Thoracic aorta (tissue), 2 donors: ENCODE measurements around the gene CORIN. TPM values are rescaled to one million over a fixed set of nuclear protein-coding genes. Genes with fewer than 3 reads are reported as not detected.
A peak's percentile ranks its signal among the peaks of the same experiment; 100 is the strongest.

Experiments used
- ATAC-seq: fragments of 150-250 bp; one replicate; pipeline ENCODE4 v1.8.0; 2017; ENCODE audit warnings: low read depth; ENCODE audit not compliant: insufficient number of reproducible peaks, low FRiP score
- DNase-seq: peaks from one replicate; pipeline ENCODE4 v3.0.0-alpha.2; 2020; ENCODE audit warnings: low spot score
- H3K27ac ChIP-seq, 2 donors: fragments of 200-600 bp; sonication (generic); 1 replicate in 1 of 2; 2 replicates in 1 of 2; pipeline ENCODE4 v1.5.1; 2016; ENCODE audit warnings: mild to moderate bottlenecking in 2 of 2, moderate library complexity in 2 of 2
- H3K27me3 ChIP-seq: fragments of 200-600 bp; sonication (generic); replicated peaks from 2 replicates; pipeline ENCODE4 v1.6.0; 2016; ENCODE audit warnings: mild to moderate bottlenecking; ENCODE audit not compliant: insufficient read depth
- H3K36me3 ChIP-seq: fragments of 200-600 bp; sonication (generic); one replicate; pipeline ENCODE4 v1.5.1; 2016
- H3K4me1 ChIP-seq, 2 donors: fragments of 200-600 bp; sonication (generic); 1 replicate in 1 of 2; 2 replicates in 1 of 2; pipeline versions ENCODE4 v1.5.1 to v1.6.0; 2016; ENCODE audit warnings: low read depth in 2 of 2, mild to moderate bottlenecking in 1 of 2; ENCODE audit not compliant: control insufficient read depth in 1 of 2
- H3K4me3 ChIP-seq: fragments of 200-600 bp; sonication (generic); 2 replicates; pipeline ENCODE4 v1.5.1; 2016; ENCODE audit warnings: mild to moderate bottlenecking
- H3K9me3 ChIP-seq: fragments of 200-600 bp; sonication (generic); 2 replicates; pipeline ENCODE4 v1.5.1; 2016
- CTCF ChIP-seq: fragments of 200-600 bp; sonication (generic); IDR thresholded peaks from one replicate; pipeline ENCODE4 v1.5.1; 2019; ENCODE audit warnings: antibody characterized with exemption
- total RNA-seq, 2 donors: library from RNA; depleted of rRNA; stranded (reverse); fragments of >200 nt; gene quantifications; one replicate each; pipeline versions ENCODE4 v1.1.0 to v1.2.3, GENCODE V29; 2016

The CORIN gene
- total RNA-seq, 2 donors from 2014 or later: 0.63 to 1.9 TPM

GRCh38 chr4:47837094-47837907 lies 566 bp downstream of the CORIN start:
- DNase-seq (no peak), ATAC-seq (no peak)
- TF ChIP-seq CTCF: no peak
- no peak overlapping the region for H3K27ac ChIP-seq
- H3K4me1 ChIP-seq: peaks cover 12 to 21% of the 10 kb centered on the region in 2 donors
- H3K27me3 ChIP-seq: no peaks in the 10 kb centered on the region
- no peaks in the 10 kb centered on the region for H3K36me3 ChIP-seq
- peak overlapping the region; percentile 71 for H3K4me3 ChIP-seq
- H3K9me3 ChIP-seq: no peaks in the 10 kb centered on the region

DNA sequence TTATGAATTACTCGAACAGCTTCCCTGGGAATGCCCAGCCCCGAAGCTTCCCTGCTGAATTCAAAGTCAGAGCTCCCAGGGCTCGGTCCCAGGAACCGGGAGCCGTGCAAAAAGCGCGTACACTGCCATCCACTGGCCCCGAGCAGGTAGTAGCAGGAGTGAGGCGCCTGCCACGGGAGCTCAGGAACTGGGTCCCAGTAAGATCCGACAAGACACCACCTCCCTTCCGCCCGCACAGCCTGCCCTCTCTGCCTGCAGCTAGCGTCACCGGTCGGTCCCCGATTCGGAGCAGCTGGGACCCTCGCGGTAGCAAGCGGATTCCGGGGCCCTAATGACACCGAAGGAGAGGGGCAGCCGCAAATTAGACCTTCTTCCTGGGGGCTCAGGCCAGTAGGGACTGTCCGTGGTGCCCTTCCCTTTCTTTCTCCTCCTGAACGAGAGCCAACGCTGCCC lies 1.2 kb downstream of the CORIN start:
- H3K4me1 ChIP-seq: peaks cover 12 to 21% of the 10 kb centered on the region in 2 donors
- ATAC-seq (peak; percentile 63), DNase-seq (peak; percentile 20)
- no peaks in the 10 kb centered on the region for H3K36me3 ChIP-seq
- TF ChIP-seq CTCF: peak; percentile 57
- H3K9me3 ChIP-seq: no peaks in the 10 kb centered on the region
- H3K27ac ChIP-seq: no peak overlapping the region
- peak overlapping the region; percentile 71 for H3K4me3 ChIP-seq
- H3K27me3 ChIP-seq: no peaks in the 10 kb centered on the region

DNA sequence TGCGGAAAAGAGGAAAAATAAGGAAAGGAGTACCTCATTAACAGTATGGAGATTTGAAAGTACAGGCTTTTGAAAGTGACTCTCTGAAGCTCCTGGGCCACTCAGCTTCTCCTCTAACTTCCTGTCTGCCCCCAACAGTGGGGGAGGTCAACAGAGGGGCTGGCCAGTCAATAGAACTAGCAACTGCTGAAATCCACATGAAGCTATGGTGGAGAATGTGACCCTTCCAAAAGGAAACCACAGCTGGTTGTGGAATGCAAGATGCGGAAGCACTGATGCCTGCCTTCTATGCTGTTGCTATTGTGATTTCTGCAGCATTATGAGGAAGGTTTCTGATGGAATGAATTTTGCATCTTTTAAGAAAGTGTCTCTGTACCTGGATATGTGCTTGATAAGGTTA lies 2.4 kb downstream of the CORIN start:
- no peaks in the 10 kb centered on the region for H3K27me3 ChIP-seq
- no peaks in the 10 kb centered on the region for H3K9me3 ChIP-seq
- peak overlapping the region; percentile 71 for H3K4me3 ChIP-seq
- H3K27ac ChIP-seq: no peak overlapping the region
- peaks cover 12 to 21% of the 10 kb centered on the region in 2 donors for H3K4me1 ChIP-seq
- no peak for TF ChIP-seq CTCF
- DNase-seq (no peak), ATAC-seq (no peak)
- H3K36me3 ChIP-seq: no peaks in the 10 kb centered on the region

- Histone ChIP-seq H3K9me3 (no peaks in the 10 kb centered on the region), H3K27me3 (no peaks in the 10 kb centered on the region), H3K36me3 (no peaks in the 10 kb centered on the region), H3K27ac (no peak overlapping the region), H3K4me3 (no peak overlapping the region), H3K4me1 (peaks cover 10 to 11% of the 10 kb centered on the region in 2 donors)
- no peak for ATAC-seq
- no peak for DNase-seq
- TF ChIP-seq CTCF: no peak
Observed at GRCh38 chr4:47831026-47831679, 6.7 kb downstream of the CORIN start.

GRCh38 chr4:47830265-47831025 lies 7.4 kb downstream of the CORIN start:
- no peak for ATAC-seq
- H3K4me3 ChIP-seq: no peak overlapping the region
- no peaks in the 10 kb centered on the region for H3K27me3 ChIP-seq
- H3K27ac ChIP-seq: no peak overlapping the region
- no peak for DNase-seq
- no peaks in the 10 kb centered on the region for H3K36me3 ChIP-seq
- TF ChIP-seq CTCF: no peak
- H3K9me3 ChIP-seq: no peaks in the 10 kb centered on the region
- H3K4me1 ChIP-seq: peaks cover 3 to 4% of the 10 kb centered on the region in 2 donors
